Naive thymus-derived CD4-positive, alpha-beta T cell (primary cell): ENCODE results near the gene P2RX2. TPM values are rescaled to one million over a fixed set of nuclear protein-coding genes. Genes with fewer than 3 reads are reported as not detected.

Experiments used
- ATAC-seq: fragments of 150-1000 bp; cut with Tn5 transposase; 2 replicates; pipeline ENCODE4 v1.10.0; 2021; ENCODE audit warnings: mild to moderate bottlenecking, moderate library complexity
- CTCF ChIA-PET: fragments of 350-600 bp; sonication (Branson Sonifier 250); formaldehyde crosslinking; loops from one replicate; lab custom pipeline; 2021; ENCODE audit warnings: antibody characterized with exemption; lab: Charles Lee
- POLR2A ChIA-PET: fragments of 350-600 bp; sonication (Branson Sonifier 250); formaldehyde crosslinking; loops from one replicate; lab custom pipeline; 2021; ENCODE audit warnings: antibody characterized with exemption, inconsistent platforms; lab: Charles Lee
- DNase-seq, 9 donors: peaks; one replicate each; pipeline versions ENCODE4 v3.0.0 to v3.0.0-alpha.2; 2020 to 2022; ENCODE audit warnings: mixed read lengths in 1 of 9
- H3K27ac ChIP-seq: one replicate; pipeline ENCODE4 v1.7.0; 2013; ENCODE audit warnings: mild to moderate bottlenecking, low read depth, low read length, moderate library complexity
- H3K27me3 ChIP-seq, 2 donors: one replicate each; pipeline ENCODE4 v1.7.0; 2013; ENCODE audit warnings: low read length in 2 of 2, mild to moderate bottlenecking in 2 of 2, moderate library complexity in 2 of 2; ENCODE audit not compliant: control insufficient read depth in 2 of 2, insufficient read depth in 2 of 2
- H3K36me3 ChIP-seq, 3 experiments: 1 replicate in 2 of 3; 2 replicates in 1 of 3; pipeline ENCODE4 v1.7.0; 2013; ENCODE audit warnings: low read length in 3 of 3, mild to moderate bottlenecking in 3 of 3, moderate library complexity in 1 of 3; ENCODE audit not compliant: insufficient read depth in 3 of 3, control insufficient read depth in 2 of 3
- H3K4me1 ChIP-seq, 2 donors: one replicate each; pipeline ENCODE4 v1.7.0; 2013; ENCODE audit warnings: low read length in 2 of 2, mild to moderate bottlenecking in 2 of 2, moderate library complexity in 1 of 2; ENCODE audit not compliant: control insufficient read depth in 2 of 2, insufficient read depth in 2 of 2
- H3K4me3 ChIP-seq: 2 replicates; pipeline ENCODE4 v1.7.0; 2013; ENCODE audit warnings: mild to moderate bottlenecking, low read length
- H3K9me3 ChIP-seq, 3 experiments: 1 replicate in 2 of 3; 2 replicates in 1 of 3; pipeline ENCODE4 v1.7.0; 2013; ENCODE audit warnings: low read length in 3 of 3; ENCODE audit not compliant: control insufficient read depth in 2 of 3
- H3K27ac Mint-ChIP-seq, 9 donors: one replicate each; pipeline ENCODE4 v1.8.0; 2020 to 2022; ENCODE audit warnings: mixed read lengths in 9 of 9, mild to moderate bottlenecking in 8 of 9, moderate library complexity in 5 of 9, inconsistent platforms in 2 of 9
- H3K27me3 Mint-ChIP-seq, 5 donors: one replicate each; pipeline ENCODE4 v1.8.0; 2021 to 2022; ENCODE audit warnings: mixed read lengths in 5 of 5, mild to moderate bottlenecking in 1 of 5
- H3K36me3 Mint-ChIP-seq, 5 donors: one replicate each; pipeline ENCODE4 v1.8.0; 2020 to 2022; ENCODE audit warnings: mixed read lengths in 5 of 5, mild to moderate bottlenecking in 3 of 5, inconsistent platforms in 1 of 5
- H3K4me1 Mint-ChIP-seq, 7 donors: one replicate each; pipeline ENCODE4 v1.8.0; 2020 to 2022; ENCODE audit warnings: mixed read lengths in 7 of 7, mild to moderate bottlenecking in 3 of 7, inconsistent platforms in 1 of 7
- H3K4me3 Mint-ChIP-seq, 10 donors: one replicate each; pipeline ENCODE4 v1.8.0; 2020 to 2022; ENCODE audit warnings: mild to moderate bottlenecking in 10 of 10, mixed read lengths in 10 of 10, moderate library complexity in 6 of 10, inconsistent platforms in 2 of 10
- H3K9me3 Mint-ChIP-seq, 11 donors: one replicate each; pipeline ENCODE4 v1.8.0; 2020 to 2022; ENCODE audit warnings: mixed read lengths in 11 of 11, mild to moderate bottlenecking in 4 of 11, inconsistent platforms in 1 of 11, moderate library complexity in 1 of 11
- intact Hi-C, 2 donors: fragments of 100-400 bp; cut with micrococcal nuclease; formaldehyde crosslinking; loops; one replicate each; pipeline ENCODE4 v1.15.1; 2023
- polyA plus RNA-seq, 2 donors: library from polyadenylated mRNA; unstranded; fragments of 300-500 nt; fragmentation: Illumina TruSeq; gene quantifications; one replicate each; pipeline ENCODE4 v1.2.3, GENCODE V29; 2021
- total RNA-seq, 6 experiments: library from RNA in 5 of 6; stranded (reverse) in 5 of 6; gene quantifications; 1 replicate in 5 of 6; 2 replicates in 1 of 6; pipeline ENCODE4 v1.2.3 and lab custom pipeline; 2021 to 2026

The P2RX2 gene
- total and polyA plus RNA-seq, 7 experiments from 2014 or later = 0.32 TPM; not detected in 6

GRCh38 chr12:132578118-132578517 is 40.5 kb upstream of the P2RX2 start:
- Mint-ChIP-seq H3K36me3 (peaks cover 0 to 25% (median 4%) of the 10 kb centered on the region in 5 donors), H3K27ac (peak overlapping the region in 1 of 9 donors; percentile 17), H3K4me1 (peaks cover 0 to 3% (median 0%) of the 10 kb centered on the region in 7 donors), H3K4me3 (no peak overlapping the region), H3K9me3 (no peaks in the 10 kb centered on the region), H3K27me3 (no peaks in the 10 kb centered on the region)
- Histone ChIP-seq H3K4me1 (no peaks in the 10 kb centered on the region), H3K9me3 (no peaks in the 10 kb centered on the region), H3K36me3 (peaks cover 0 to 85% (median 3%) of the 10 kb centered on the region in 3 experiments), H3K27me3 (no peaks in the 10 kb centered on the region), H3K4me3 (no peak overlapping the region), H3K27ac (no peak overlapping the region)
- ChIA-PET CTCF (no interaction called here), POLR2A (no interaction called here)
- DNase-seq (no peak), ATAC-seq (no peak)
- intact Hi-C loops = no loop called here

GRCh38 chr12:132578826-132579225 is 39.8 kb upstream of the P2RX2 start:
- H3K27ac ChIP-seq = no peak overlapping the region
- ChIA-PET CTCF (no interaction called here), POLR2A (no interaction called here)
- Mint-ChIP-seq H3K27ac (no peak overlapping the region), H3K4me1 (peaks cover 0 to 3% (median 0%) of the 10 kb centered on the region in 7 donors), H3K9me3 (no peaks in the 10 kb centered on the region), H3K27me3 (no peaks in the 10 kb centered on the region), H3K36me3 (peaks cover 2 to 28% (median 4%) of the 10 kb centered on the region in 5 donors), H3K4me3 (no peak overlapping the region)
- H3K27me3 ChIP-seq = no peaks in the 10 kb centered on the region
- H3K36me3 ChIP-seq = peaks cover 0 to 78% (median 3%) of the 10 kb centered on the region in 3 experiments
- intact Hi-C loops = no loop called here
- no peaks in the 10 kb centered on the region for H3K4me1 ChIP-seq
- no peak overlapping the region for H3K4me3 ChIP-seq
- no peak for ATAC-seq
- DNase-seq = no peak
- H3K9me3 ChIP-seq = no peaks in the 10 kb centered on the region

GRCh38 chr12:132579744-132580143 is 38.8 kb upstream of the P2RX2 start:
- Histone ChIP-seq H3K4me3 (no peak overlapping the region), H3K36me3 (peaks cover 0 to 69% (median 3%) of the 10 kb centered on the region in 3 experiments), H3K27me3 (no peaks in the 10 kb centered on the region), H3K9me3 (no peaks in the 10 kb centered on the region), H3K4me1 (no peaks in the 10 kb centered on the region), H3K27ac (no peak overlapping the region)
- Mint-ChIP-seq H3K4me3 (no peak overlapping the region), H3K9me3 (no peaks in the 10 kb centered on the region), H3K36me3 (peaks cover 2 to 29% (median 4%) of the 10 kb centered on the region in 5 donors), H3K27me3 (no peaks in the 10 kb centered on the region), H3K4me1 (peaks cover 0 to 3% (median 0%) of the 10 kb centered on the region in 7 donors), H3K27ac (peak overlapping the region in 1 of 9 donors; percentile 25)
- ChIA-PET POLR2A (no interaction called here), CTCF (no interaction called here)
- no peak for DNase-seq
- ATAC-seq = no peak
- intact Hi-C loops = no loop called here

- POLR2A ChIA-PET = no interaction called here
- Histone ChIP-seq H3K9me3 (no peaks in the 10 kb centered on the region), H3K36me3 (peaks cover 0 to 60% (median 3%) of the 10 kb centered on the region in 3 experiments), H3K4me3 (no peak overlapping the region), H3K27ac (no peak overlapping the region), H3K27me3 (no peaks in the 10 kb centered on the region), H3K4me1 (no peaks in the 10 kb centered on the region)
- CTCF ChIA-PET = no interaction called here
- intact Hi-C loops = no loop called here
- Mint-ChIP-seq H3K27me3 (no peaks in the 10 kb centered on the region), H3K4me3 (no peak overlapping the region), H3K9me3 (no peaks in the 10 kb centered on the region), H3K36me3 (peaks cover 2 to 21% (median 4%) of the 10 kb centered on the region in 5 donors), H3K27ac (no peak overlapping the region), H3K4me1 (peaks cover 0 to 3% (median 0%) of the 10 kb centered on the region in 7 donors)
- ATAC-seq = no peak
- DNase-seq = no peak
Measured at GRCh38 chr12:132580701-132581292, 37.8 kb upstream of the P2RX2 start.

GRCh38 chr12:132581348-132582057 is 37.1 kb upstream of the P2RX2 start:
- intact Hi-C loops = no loop called here
- POLR2A ChIA-PET = interaction anchor here (0.9 kb wide), 1 partner anchor 119 kb away, joined by 3 read pairs; no protein-coding TSS in a partner anchor
- no peak overlapping the region for H3K4me3 Mint-ChIP-seq
- no peaks in the 10 kb centered on the region for H3K9me3 Mint-ChIP-seq
- CTCF ChIA-PET = no interaction called here
- DNase-seq = no peak
- H3K9me3 ChIP-seq = no peaks in the 10 kb centered on the region
- H3K36me3 ChIP-seq = peaks cover 0 to 57% (median 3%) of the 10 kb centered on the region in 3 experiments
- no peak overlapping the region for H3K27ac ChIP-seq
- H3K4me3 ChIP-seq = no peak overlapping the region
- H3K27me3 Mint-ChIP-seq = no peaks in the 10 kb centered on the region
- peaks cover 2 to 21% (median 4%) of the 10 kb centered on the region in 5 donors for H3K36me3 Mint-ChIP-seq
- no peak for ATAC-seq
- no peak overlapping the region for H3K27ac Mint-ChIP-seq
- no peaks in the 10 kb centered on the region for H3K4me1 ChIP-seq
- H3K4me1 Mint-ChIP-seq = peaks cover 0 to 3% (median 0%) of the 10 kb centered on the region in 7 donors
- H3K27me3 ChIP-seq = no peaks in the 10 kb centered on the region

GRCh38 chr12:132582058-132582420 is 36.5 kb upstream of the P2RX2 start:
- Mint-ChIP-seq H3K27ac (no peak overlapping the region), H3K4me3 (no peak overlapping the region), H3K36me3 (peaks cover 2 to 21% (median 4%) of the 10 kb centered on the region in 5 donors), H3K27me3 (no peaks in the 10 kb centered on the region), H3K4me1 (peaks cover 0 to 3% (median 0%) of the 10 kb centered on the region in 7 donors), H3K9me3 (no peaks in the 10 kb centered on the region)
- CTCF ChIA-PET = no interaction called here
- Histone ChIP-seq H3K4me1 (no peaks in the 10 kb centered on the region), H3K27ac (no peak overlapping the region), H3K36me3 (peaks cover 0 to 52% (median 0%) of the 10 kb centered on the region in 3 experiments), H3K9me3 (no peaks in the 10 kb centered on the region), H3K27me3 (no peaks in the 10 kb centered on the region), H3K4me3 (no peak overlapping the region)
- intact Hi-C loops = no loop called here
- DNase-seq (no peak), ATAC-seq (no peak)
- POLR2A ChIA-PET = interaction anchor here (0.9 kb wide), 1 partner anchor 120 kb away, joined by 3 read pairs; no protein-coding TSS in a partner anchor
